Uterus (tissue), 2 donors: ENCODE measurements around the gene HDDC2.

ENCODE experiments used
- CTCF ChIP-seq, 4 experiments: fragments of 200-600 bp in 2 of 4; fragments of 450-650 bp in 2 of 4; sonication (generic) in 2 of 4; IDR thresholded peaks; one replicate each; pipeline ENCODE4 v1.5.1; 2016 to 2019; ENCODE audit warnings: antibody characterized with exemption in 4 of 4, mild to moderate bottlenecking in 2 of 4, moderate library complexity in 1 of 4
- POLR2A ChIP-seq, 2 donors: fragments of 450-650 bp; IDR thresholded peaks; one replicate each; pipeline ENCODE4 v1.6.1; 2016; ENCODE audit warnings: antibody characterized with exemption in 2 of 2, mild to moderate bottlenecking in 1 of 2, moderate library complexity in 1 of 2

GRCh38 chr6:125302840-125303511 is 1.2 kb upstream of the HDDC2 start:
- no peak for TF ChIP-seq CTCF (IDR thresholded peaks at IDR 0.05)
- TF ChIP-seq POLR2A (IDR thresholded peaks at IDR 0.05) = no peak
